MM.1S (cell line): ENCODE results near the gene RUNX2.

ENCODE experiments used
- CTCF ChIP-seq: fragments of 300-600 bp; sonication (generic); IDR thresholded peaks from 2 replicates; pipeline ENCODE4 v1.5.1; 2016; ENCODE audit warnings: antibody characterized with exemption, low read length, mixed read lengths
- EZH2 ChIP-seq: fragments of 300-600 bp; sonication (generic); optimal IDR thresholded peaks from 2 replicates; pipeline ENCODE3; 2017; ENCODE audit warnings: low read depth, mild to moderate bottlenecking, antibody characterized with exemption, low read length, mixed read lengths

GRCh38 chr6:45483501-45483900 is 155.4 kb downstream of the RUNX2 start:
- TF ChIP-seq CTCF, result no peak
- TF ChIP-seq EZH2, result no peak
